Suprapubic skin (tissue), 4 donors: ENCODE data around the gene CEP290. TPM values are rescaled to one million over a fixed set of nuclear protein-coding genes. Genes with fewer than 3 reads are reported as not detected.
"Not testable (repeated sequence)": the region's sequence is repeated elsewhere in the genome, so short reads cannot be mapped to it uniquely, and the experiment has no call there.

ENCODE experiments used
- DNase-seq, 2 donors: peaks; one replicate each; pipeline ENCODE4 v3.0.0-alpha.2; 2019; ENCODE audit warnings: low spot score in 2 of 2
- H3K27ac ChIP-seq: fragments of 200-600 bp; sonication (generic); one replicate; pipeline ENCODE4 v1.5.1; 2019
- H3K27me3 ChIP-seq: fragments of 200-600 bp; sonication (generic); one replicate; pipeline ENCODE4 v1.5.1; 2019
- H3K36me3 ChIP-seq: fragments of 200-600 bp; sonication (generic); one replicate; pipeline ENCODE4 v1.5.1; 2019
- H3K4me1 ChIP-seq: fragments of 200-600 bp; sonication (generic); one replicate; pipeline ENCODE4 v1.5.1; 2019
- H3K4me3 ChIP-seq: fragments of 200-600 bp; sonication (generic); one replicate; pipeline ENCODE4 v1.5.1; 2019; ENCODE audit warnings: mild to moderate bottlenecking
- H3K9me3 ChIP-seq: fragments of 200-600 bp; sonication (generic); one replicate; pipeline ENCODE4 v1.5.1; 2019
- CTCF ChIP-seq, 2 donors: fragments of 200-600 bp in 1 of 2; fragments of 450-650 bp in 1 of 2; sonication (generic) in 1 of 2; IDR thresholded peaks; one replicate each; pipeline ENCODE4 v1.5.1; 2016 to 2019; ENCODE audit warnings: antibody characterized with exemption in 2 of 2, mild to moderate bottlenecking in 1 of 2, moderate library complexity in 1 of 2
- EP300 ChIP-seq: sonication (generic); formaldehyde crosslinking; IDR thresholded peaks from one replicate; pipeline ENCODE4 v1.6.1; 2017; ENCODE audit warnings: antibody characterized with exemption
- POLR2A ChIP-seq, 2 donors: fragments of 450-650 bp; IDR thresholded peaks; one replicate each; pipeline ENCODE4 v1.6.1; 2017; ENCODE audit warnings: antibody characterized with exemption in 2 of 2, mild to moderate bottlenecking in 2 of 2, moderate library complexity in 2 of 2
- POLR2AphosphoS5 ChIP-seq, 3 donors: sonication (generic); formaldehyde crosslinking; IDR thresholded peaks; one replicate each; pipeline ENCODE4 v1.6.1; 2017; ENCODE audit warnings: antibody characterized with exemption in 3 of 3
- WGBS: methylation state at CpG from one replicate; pipeline ENCODE4 v1.1.5; 2018; 5-methylcytosine and 5-hydroxymethylcytosine counted together
- total RNA-seq, 4 donors: library from RNA; depleted of rRNA; stranded (reverse); fragments of >200 nt; gene quantifications; one replicate each; pipeline ENCODE4 v1.1.0, GENCODE V29; 2016

Gene CEP290
- total RNA-seq, 4 donors from 2014 or later, result 9.0 to 34.8 (median 11.0) TPM

- Histone ChIP-seq H3K27me3 (no peaks in the 10 kb centered on the region), H3K4me3 (no peak overlapping the region), H3K9me3 (no peaks in the 10 kb centered on the region), H3K36me3 (peaks cover 49% of the 10 kb centered on the region), H3K27ac (no peak overlapping the region), H3K4me1 (no peaks in the 10 kb centered on the region)
- WGBS, result 92% methylated on average over 5 of the region's 5 CpGs
- TF ChIP-seq CTCF (IDR thresholded peaks at IDR 0.05), result no peak
- DNase-seq, result no peak
Measured at GRCh38 chr12:88044035-88044434, 97.9 kb downstream of the CEP290 start.

GRCh38 chr12:88037770-88038169, 104.1 kb downstream of the CEP290 start:
- 91% methylated on average over 1 of the region's 1 CpG for WGBS
- Histone ChIP-seq H3K4me3 (no peak overlapping the region), H3K27ac (no peak overlapping the region), H3K4me1 (peaks cover 29% of the 10 kb centered on the region), H3K36me3 (no peaks in the 10 kb centered on the region), H3K27me3 (no peaks in the 10 kb centered on the region), H3K9me3 (no peaks in the 10 kb centered on the region)
- DNase-seq, result no peak
- TF ChIP-seq EP300 (no peak), CTCF (IDR thresholded peaks at IDR 0.05) (no peak), POLR2AphosphoS5 (IDR thresholded peaks at IDR 0.05) (no peak), POLR2A (IDR thresholded peaks at IDR 0.05) (no peak)

- 24% methylated on average over 5 of the region's 5 CpGs for WGBS
- DNase-seq, result no peak
- H3K27me3 ChIP-seq, result no peaks in the 10 kb centered on the region
- H3K9me3 ChIP-seq, result no peaks in the 10 kb centered on the region
- peak overlapping the region; percentile 86 for H3K27ac ChIP-seq
- TF ChIP-seq POLR2AphosphoS5 (IDR thresholded peaks at IDR 0.05), result peak in 1 of 3 donors; percentile 31
- no peak for TF ChIP-seq POLR2A (IDR thresholded peaks at IDR 0.05)
- no peak for TF ChIP-seq CTCF (IDR thresholded peaks at IDR 0.05)
- H3K4me1 ChIP-seq, result peaks cover 29% of the 10 kb centered on the region
- H3K4me3 ChIP-seq, result peak overlapping the region; percentile 90
- no peaks in the 10 kb centered on the region for H3K36me3 ChIP-seq
Measured at GRCh38 chr12:88036353-88036965, 105.4 kb downstream of the CEP290 start.

- Histone ChIP-seq H3K27me3 (no peaks in the 10 kb centered on the region), H3K4me1 (peaks cover 29% of the 10 kb centered on the region), H3K9me3 (no peaks in the 10 kb centered on the region), H3K27ac (peak overlapping the region; percentile 86), H3K4me3 (peak overlapping the region; percentile 90), H3K36me3 (no peaks in the 10 kb centered on the region)
- DNase-seq, result no peak
- 9% methylated on average over 5 of the region's 5 CpGs for WGBS
- TF ChIP-seq POLR2A (IDR thresholded peaks at IDR 0.05) (no peak), EP300 (no peak), POLR2AphosphoS5 (IDR thresholded peaks at IDR 0.05) (no peak), CTCF (IDR thresholded peaks at IDR 0.05) (no peak)
Measured at GRCh38 chr12:88035907-88036289, 106.0 kb downstream of the CEP290 start.

GRCh38 chr12:88035271-88035906, 106.5 kb downstream of the CEP290 start:
- peak; percentile 91 to 93 for DNase-seq
- TF ChIP-seq EP300 (no peak), POLR2A (IDR thresholded peaks at IDR 0.05) (peak; percentile 29 to 53), POLR2AphosphoS5 (IDR thresholded peaks at IDR 0.05) (peak in 1 of 3 donors; percentile 58), CTCF (IDR thresholded peaks at IDR 0.05) (no peak)
- under 1% methylated on average over 23 of the region's 54 CpGs for WGBS
- Histone ChIP-seq H3K4me3 (peak overlapping the region; percentile 90), H3K27me3 (no peaks in the 10 kb centered on the region), H3K9me3 (no peaks in the 10 kb centered on the region), H3K36me3 (no peaks in the 10 kb centered on the region), H3K27ac (peak overlapping the region; percentile 86), H3K4me1 (peaks cover 29% of the 10 kb centered on the region)

GRCh38 chr12:88031161-88031560, 110.7 kb downstream of the CEP290 start:
- not testable (repeated sequence) for DNase-seq, H3K27me3 ChIP-seq, H3K9me3 ChIP-seq, H3K4me1 ChIP-seq, H3K27ac ChIP-seq, H3K4me3 ChIP-seq, H3K36me3 ChIP-seq
- 100% methylated on average over 3 of the region's 3 CpGs for WGBS
